HL-60 (cell line): Measurements from ENCODE around the gene TEFM.

Experiments
- DNase-seq, 2 experiments: peaks; one replicate each; pipeline ENCODE4 v3.0.0-alpha.2; 2010 to 2020; ENCODE audit warnings: low read depth in 1 of 2, low spot score in 1 of 2
- H3K27ac ChIP-seq: fragments of 250-450 bp; sonication (Bioruptor Pico); replicated peaks from 2 replicates; pipeline ENCODE4 v1.5.1; 2020; ENCODE audit warnings: mild to moderate bottlenecking, moderate library complexity
- H3K27me3 ChIP-seq: fragments of 250-450 bp; sonication (Bioruptor Pico); 2 replicates; pipeline ENCODE4 v1.5.1; 2021; ENCODE audit warnings: mild to moderate bottlenecking, moderate library complexity; ENCODE audit not compliant: insufficient read depth, poor library complexity, severe bottlenecking
- H3K4me3 ChIP-seq: replicated peaks from 2 replicates; pipeline ENCODE4 v1.5.1; 2011; ENCODE audit warnings: mild to moderate bottlenecking, control low read depth, low read length; ENCODE audit not compliant: insufficient read depth
- CTCF ChIP-seq: IDR thresholded peaks from one replicate; pipeline ENCODE4 v1.5.1; 2011; ENCODE audit warnings: low read length, control low read depth, inconsistent platforms; ENCODE audit not compliant: insufficient read depth
- GABPA ChIP-seq: IDR thresholded peaks from 2 replicates; pipeline ENCODE4 v1.6.1; 2012; ENCODE audit warnings: low read depth
- POLR2AphosphoS5 ChIP-seq: IDR thresholded peaks from 2 replicates; pipeline ENCODE4 v1.6.1; 2012; ENCODE audit warnings: low read depth
- REST ChIP-seq: IDR thresholded peaks from 2 replicates; pipeline ENCODE4 v1.6.1; 2012; ENCODE audit warnings: low read depth; ENCODE audit not compliant: insufficient replicate concordance
- SPI1 ChIP-seq: IDR thresholded peaks from 2 replicates; pipeline ENCODE4 v1.6.1; 2012; ENCODE audit warnings: low read depth, mild to moderate bottlenecking, borderline replicate concordance

The TEFM gene

GRCh38 chr17:30950669-30951399, 44.8 kb upstream of the TEFM start:
- TF ChIP-seq POLR2AphosphoS5, result no peak
- no peak for DNase-seq
- Histone ChIP-seq H3K27ac (no peak overlapping the region), H3K27me3 (no peaks in the 10 kb centered on the region), H3K4me3 (no peak overlapping the region)

DNA sequence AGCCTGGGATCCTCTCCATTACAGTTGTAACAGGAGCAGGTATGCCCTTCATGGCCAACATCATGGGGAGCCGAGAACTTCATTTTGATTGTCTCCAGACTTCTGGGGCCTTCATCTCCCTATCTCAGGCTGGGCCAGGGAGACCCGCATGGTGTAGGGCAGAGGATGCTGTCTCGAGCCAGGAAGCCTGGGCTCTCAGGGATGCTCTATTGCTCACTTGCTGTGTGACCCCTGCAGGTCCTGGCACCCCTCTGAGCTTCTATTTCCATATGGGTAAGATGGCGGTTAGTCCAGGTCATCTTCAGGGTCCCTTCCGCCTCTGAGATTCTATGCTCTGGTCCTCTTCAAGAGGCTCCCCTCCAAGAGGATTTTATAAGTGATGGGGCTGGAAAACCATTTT, 44.2 kb upstream of the TEFM start:
- DNase-seq, result no peak
- no peak overlapping the region for H3K4me3 ChIP-seq
- TF ChIP-seq GABPA (no peak), POLR2AphosphoS5 (no peak), CTCF (no peak), SPI1 (no peak), REST (no peak)
- H3K27ac ChIP-seq, result no peak overlapping the region
- no peaks in the 10 kb centered on the region for H3K27me3 ChIP-seq

- TF ChIP-seq REST, result no peak
- TF ChIP-seq CTCF, result no peak
- no peak for TF ChIP-seq POLR2AphosphoS5
- TF ChIP-seq SPI1, result no peak
- TF ChIP-seq GABPA, result no peak
- no peaks in the 10 kb centered on the region for H3K27me3 ChIP-seq
- no peak overlapping the region for H3K4me3 ChIP-seq
- no peak overlapping the region for H3K27ac ChIP-seq
- no peak for DNase-seq
Measured at GRCh38 chr17:30947796-30948195, 41.8 kb upstream of the TEFM start.

- H3K27me3 ChIP-seq, result no peaks in the 10 kb centered on the region
- TF ChIP-seq POLR2AphosphoS5, result no peak
- TF ChIP-seq REST, result no peak
- no peak for TF ChIP-seq CTCF
- no peak for TF ChIP-seq GABPA
- TF ChIP-seq SPI1, result no peak
- no peak for DNase-seq
- no peak overlapping the region for H3K4me3 ChIP-seq
- H3K27ac ChIP-seq, result no peak overlapping the region
Measured at GRCh38 chr17:30942308-30943079, 36.5 kb upstream of the TEFM start.
